ENCODE results near the gene DUSP16. TPM values are rescaled to one million over a fixed set of nuclear protein-coding genes. Genes with fewer than 3 reads are reported as not detected.

DUSP16 gene
- total RNA-seq, 1 experiment from 2014 or later: 63.9 TPM

DNA sequence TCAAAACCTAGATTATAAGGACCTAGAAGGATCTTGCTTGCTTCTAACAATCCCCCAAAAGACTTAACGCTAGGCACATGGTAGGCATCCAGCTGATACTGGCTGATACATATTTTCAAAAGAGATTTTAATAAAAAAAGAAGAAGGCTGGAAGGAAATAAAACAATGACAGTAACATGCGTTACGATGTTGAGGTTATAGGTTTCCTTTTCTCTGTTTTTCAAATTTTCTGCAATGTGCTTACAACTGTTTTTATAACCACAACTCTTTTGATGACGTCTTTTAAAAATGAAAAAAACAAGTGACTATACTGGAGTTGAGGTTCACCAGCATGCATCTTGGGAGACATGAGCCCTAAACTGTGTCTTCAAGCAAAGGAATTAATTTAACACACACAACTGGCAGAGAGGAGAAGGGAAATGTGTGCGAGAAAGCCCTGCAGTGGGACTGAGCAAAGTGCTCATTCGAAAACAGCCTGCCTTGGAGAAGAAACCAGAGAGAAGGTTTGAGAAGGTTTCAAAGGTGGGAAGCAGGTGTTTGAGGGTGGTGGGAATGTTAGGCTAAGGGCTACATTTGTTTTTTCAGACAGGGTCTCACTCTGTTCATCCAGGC lies 80.4 kb downstream of the DUSP16 start:
- Mint-ChIP-seq H3K27ac (ENCODE audit: unreplicated experiment) (no peak overlapping the region), H3K4me1 (ENCODE audit: low read depth, unreplicated experiment) (no peaks in the 10 kb centered on the region), H3K4me3 (ENCODE audit: unreplicated experiment) (no peak overlapping the region), H3K27me3 (ENCODE audit: insufficient read depth, unreplicated experiment) (no peaks in the 10 kb centered on the region), H3K9me3 (ENCODE audit: unreplicated experiment) (no peaks in the 10 kb centered on the region), H3K36me3 (ENCODE audit: insufficient read depth, unreplicated experiment) (peaks cover 93% of the 10 kb centered on the region)
- Histone ChIP-seq H3K4me1 (no peaks in the 10 kb centered on the region), H3K4me3 (ENCODE audit: low read depth, low read length) (no peak overlapping the region), H3K36me3 (ENCODE audit: control insufficient read depth, insufficient read depth, low read length) (peaks cover 3% of the 10 kb centered on the region; the same call in 1 of the 2 replicates), H3K27me3 (replicated peaks; ENCODE audit: control insufficient read depth, insufficient read depth, low read length) (no peaks in the 10 kb centered on the region), H3K9me3 (no peaks in the 10 kb centered on the region)
- CTCF ChIA-PET: no interaction called here
- POLR2A ChIA-PET: no interaction called here
- no peak for DNase-seq
- intact Hi-C loops (cut with micrococcal nuclease; ENCODE audit: unreplicated experiment): no loop called here
- no TSS peak for BruUV-seq (replicated peaks)
- TF ChIP-seq, protein P1, sequence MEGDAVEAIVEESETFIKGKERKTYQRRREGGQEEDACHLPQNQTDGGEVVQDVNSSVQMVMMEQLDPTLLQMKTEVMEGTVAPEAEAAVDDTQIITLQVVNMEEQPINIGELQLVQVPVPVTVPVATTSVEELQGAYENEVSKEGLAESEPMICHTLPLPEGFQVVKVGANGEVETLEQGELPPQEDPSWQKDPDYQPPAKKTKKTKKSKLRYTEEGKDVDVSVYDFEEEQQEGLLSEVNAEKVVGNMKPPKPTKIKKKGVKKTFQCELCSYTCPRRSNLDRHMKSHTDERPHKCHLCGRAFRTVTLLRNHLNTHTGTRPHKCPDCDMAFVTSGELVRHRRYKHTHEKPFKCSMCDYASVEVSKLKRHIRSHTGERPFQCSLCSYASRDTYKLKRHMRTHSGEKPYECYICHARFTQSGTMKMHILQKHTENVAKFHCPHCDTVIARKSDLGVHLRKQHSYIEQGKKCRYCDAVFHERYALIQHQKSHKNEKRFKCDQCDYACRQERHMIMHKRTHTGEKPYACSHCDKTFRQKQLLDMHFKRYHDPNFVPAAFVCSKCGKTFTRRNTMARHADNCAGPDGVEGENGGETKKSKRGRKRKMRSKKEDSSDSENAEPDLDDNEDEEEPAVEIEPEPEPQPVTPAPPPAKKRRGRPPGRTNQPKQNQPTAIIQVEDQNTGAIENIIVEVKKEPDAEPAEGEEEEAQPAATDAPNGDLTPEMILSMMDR (IDR thresholded peaks at IDR 0.05; ENCODE audit: insufficient read depth in 1 of 2, low read depth in 1 of 2, low read length in 1 of 2, severe bottlenecking in 1 of 2, unreplicated experiment in 1 of 2): no peak

DNA sequence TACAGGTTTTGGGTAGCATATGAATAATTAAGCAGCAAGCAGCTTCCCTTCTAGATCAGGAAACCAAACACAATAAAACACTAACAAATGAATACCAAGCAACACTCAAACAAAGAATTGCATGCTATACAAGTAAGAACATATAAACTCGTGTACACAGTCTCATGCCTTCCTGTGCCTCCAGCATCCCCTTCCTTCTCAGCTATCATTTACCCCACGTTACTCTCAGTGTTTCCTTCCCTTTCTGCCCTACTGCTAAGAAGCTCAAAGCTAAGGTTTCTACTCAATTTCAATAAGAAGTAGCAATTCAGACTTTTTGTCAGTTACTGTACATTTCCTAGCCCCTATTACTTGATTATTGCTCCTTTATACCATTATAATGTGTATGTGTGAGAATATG lies 81.0 kb downstream of the DUSP16 start:
- ChIA-PET CTCF (no interaction called here), POLR2A (no interaction called here)
- Mint-ChIP-seq H3K36me3 (ENCODE audit: insufficient read depth, unreplicated experiment) (peaks cover 93% of the 10 kb centered on the region), H3K27ac (ENCODE audit: unreplicated experiment) (no peak overlapping the region), H3K4me3 (ENCODE audit: unreplicated experiment) (no peak overlapping the region), H3K9me3 (ENCODE audit: unreplicated experiment) (no peaks in the 10 kb centered on the region), H3K27me3 (ENCODE audit: insufficient read depth, unreplicated experiment) (no peaks in the 10 kb centered on the region), H3K4me1 (ENCODE audit: low read depth, unreplicated experiment) (no peaks in the 10 kb centered on the region)
- intact Hi-C loops (cut with micrococcal nuclease; ENCODE audit: unreplicated experiment): no loop called here
- no TSS peak for BruUV-seq (replicated peaks)
- no peak for DNase-seq
- Histone ChIP-seq H3K4me1 (no peaks in the 10 kb centered on the region), H3K36me3 (ENCODE audit: control insufficient read depth, insufficient read depth, low read length) (peaks cover 6% of the 10 kb centered on the region; the same call in 1 of the 2 replicates), H3K27me3 (replicated peaks; ENCODE audit: control insufficient read depth, insufficient read depth, low read length) (no peaks in the 10 kb centered on the region), H3K4me3 (ENCODE audit: low read depth, low read length) (no peak overlapping the region), H3K9me3 (no peaks in the 10 kb centered on the region)
- TF ChIP-seq, protein P1 (IDR thresholded peaks at IDR 0.05; ENCODE audit: insufficient read depth in 1 of 2, low read depth in 1 of 2, low read length in 1 of 2, severe bottlenecking in 1 of 2, unreplicated experiment in 1 of 2): no peak

DNA sequence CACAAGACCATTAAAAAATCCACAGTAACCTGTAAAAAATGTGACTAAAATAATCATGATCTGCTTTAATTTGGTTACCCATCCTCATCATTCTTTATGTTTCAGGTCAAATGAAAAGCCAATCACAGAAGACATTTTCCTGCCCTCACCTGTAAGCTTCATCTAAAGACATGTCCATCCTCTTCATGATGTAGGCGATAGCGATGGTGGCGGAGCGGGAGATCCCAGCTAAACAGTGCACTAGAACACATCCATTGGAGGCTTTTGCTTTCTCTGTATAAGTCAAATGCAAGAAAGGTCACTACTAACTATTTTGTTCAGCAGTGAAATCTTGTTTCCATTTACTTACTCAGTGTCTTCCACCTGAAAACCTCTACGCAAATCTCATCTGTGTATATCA lies 82.6 kb downstream of the DUSP16 start:
- Mint-ChIP-seq H3K9me3 (ENCODE audit: unreplicated experiment) (no peaks in the 10 kb centered on the region), H3K4me3 (ENCODE audit: unreplicated experiment) (no peak overlapping the region), H3K27ac (ENCODE audit: unreplicated experiment) (no peak overlapping the region), H3K36me3 (ENCODE audit: insufficient read depth, unreplicated experiment) (peaks cover 94% of the 10 kb centered on the region), H3K27me3 (ENCODE audit: insufficient read depth, unreplicated experiment) (no peaks in the 10 kb centered on the region), H3K4me1 (ENCODE audit: low read depth, unreplicated experiment) (no peaks in the 10 kb centered on the region)
- BruUV-seq (replicated peaks): no TSS peak
- Histone ChIP-seq H3K9me3 (no peaks in the 10 kb centered on the region), H3K36me3 (ENCODE audit: control insufficient read depth, insufficient read depth, low read length) (peaks cover 4% of the 10 kb centered on the region), H3K27me3 (replicated peaks; ENCODE audit: control insufficient read depth, insufficient read depth, low read length) (no peaks in the 10 kb centered on the region), H3K4me3 (ENCODE audit: low read depth, low read length) (no peak overlapping the region), H3K4me1 (no peaks in the 10 kb centered on the region)
- POLR2A ChIA-PET: no interaction called here
- intact Hi-C loops (cut with micrococcal nuclease; ENCODE audit: unreplicated experiment): no loop called here
- CTCF ChIA-PET: no interaction called here
- DNase-seq: no peak
- TF ChIP-seq, protein P1 (IDR thresholded peaks at IDR 0.05; ENCODE audit: insufficient read depth in 1 of 2, low read depth in 1 of 2, low read length in 1 of 2, severe bottlenecking in 1 of 2, unreplicated experiment in 1 of 2): no peak
